ENCODE data around the gene CAND2. TPM values are rescaled to one million over a fixed set of nuclear protein-coding genes. Genes with fewer than 3 reads are reported as not detected.
A peak's percentile ranks its signal among the peaks of the same experiment; 100 is the strongest.

CAND2 gene
- total and polyA plus RNA-seq, 9 of the 15 experiments (the other 6 are each of a cell fraction or from before 2014, with no cell fraction given): 0.91 to 14.9 (median 4.3) TPM

GRCh38 chr3:12773710-12774086 lies 22.8 kb upstream of the CAND2 start:
- peaks cover 3 to 7% of the 10 kb centered on the region in 2 experiments; a peak in 4 of 5 replicates for H3K4me1 ChIP-seq (replicated peaks in 1 of 2; ENCODE audit: control insufficient read depth in 2 of 2, insufficient read depth in 2 of 2, low read length in 2 of 2)
- TF ChIP-seq GATA2 (CRISPR knock-in tag; IDR thresholded peaks at IDR 0.05) (no peak), NFIC (IDR thresholded peaks at IDR 0.05) (peak; percentile 44)
- no peaks in the 10 kb centered on the region for H3K79me2 ChIP-seq (ENCODE audit: control insufficient read depth, insufficient read depth, low read length)
- H3K4me3 ChIP-seq: no peak overlapping the region
- H3K4me2 ChIP-seq (ENCODE audit: insufficient read depth, low read length): no peak overlapping the region
- POLR2A ChIA-PET: interaction anchor here (1.1 kb wide), 2 partner anchors 25 to 62 kb away, joined by 3 read pairs; no protein-coding TSS in a partner anchor
- H3K9ac ChIP-seq (ENCODE audit: insufficient read depth in 1 of 2, low read depth in 2 of 2, low read length in 2 of 2): no peak overlapping the region
- no peaks in the 10 kb centered on the region for H3K9me1 ChIP-seq (ENCODE audit: control insufficient read depth, insufficient read depth, low read length)
- 0% methylated on average over 1 of the region's 1 CpG for WGBS (ENCODE audit: insufficient coverage, low coverage, missing lambda C conversion rate)
- CTCF ChIA-PET (ENCODE audit: low intra/inter-chr PET ratio): no interaction called here
- H3K27me3 ChIP-seq (ENCODE audit: control insufficient read depth in 2 of 2, insufficient read depth in 2 of 2, low read length in 2 of 2): peaks cover 9 to 21% of the 10 kb centered on the region in 2 experiments
- no peak overlapping the region for H3K27ac ChIP-seq (ENCODE audit: extremely low read depth, low read depth, low read length)
- H2AFZ ChIP-seq (ENCODE audit: low read depth, low read length): no peak overlapping the region
- ATAC-seq (no peak; the same call in 2 of the 3 replicates), FAIRE-seq (no peak), DNase-seq (ENCODE audit: extremely low read depth in 1 of 4, low spot score in 3 of 4) (no peak)
- H4K20me1 ChIP-seq (replicated peaks; ENCODE audit: control insufficient read depth, insufficient read depth, low read length): no peaks in the 10 kb centered on the region
- no peaks in the 10 kb centered on the region for H3K36me3 ChIP-seq (ENCODE audit: control insufficient read depth, insufficient read depth, low read length)
- no TSS peak for BruUV-seq (replicated peaks)
- intact Hi-C loops (cut with micrococcal nuclease): no loop called here
- peaks cover 10% of the 10 kb centered on the region for H3K9me3 ChIP-seq (replicated peaks; ENCODE audit: control insufficient read depth, insufficient read depth, low read depth, low read length)
- in situ Hi-C loops (cut with MboI): no loop called here

GRCh38 chr3:12774619-12775018 lies 21.9 kb upstream of the CAND2 start:
- Histone ChIP-seq H3K4me3 (no peak overlapping the region), H4K20me1 (replicated peaks; ENCODE audit: control insufficient read depth, insufficient read depth, low read length) (no peaks in the 10 kb centered on the region), H3K9me1 (ENCODE audit: control insufficient read depth, insufficient read depth, low read length) (no peaks in the 10 kb centered on the region), H3K4me2 (ENCODE audit: insufficient read depth, low read length) (no peak overlapping the region), H3K9ac (ENCODE audit: insufficient read depth in 1 of 2, low read depth in 2 of 2, low read length in 2 of 2) (no peak overlapping the region), H3K4me1 (replicated peaks in 1 of 2; ENCODE audit: control insufficient read depth in 2 of 2, insufficient read depth in 2 of 2, low read length in 2 of 2) (peaks cover 0 to 3% of the 10 kb centered on the region in 2 experiments; a peak in 2 of 5 replicates), H3K79me2 (ENCODE audit: control insufficient read depth, insufficient read depth, low read length) (no peaks in the 10 kb centered on the region), H3K27ac (ENCODE audit: extremely low read depth, low read depth, low read length) (no peak overlapping the region), H3K27me3 (ENCODE audit: control insufficient read depth in 2 of 2, insufficient read depth in 2 of 2, low read length in 2 of 2) (peaks cover 9 to 21% of the 10 kb centered on the region in 2 experiments), H3K9me3 (replicated peaks; ENCODE audit: control insufficient read depth, insufficient read depth, low read depth, low read length) (peaks cover 10% of the 10 kb centered on the region), H2AFZ (ENCODE audit: low read depth, low read length) (no peak overlapping the region), H3K36me3 (ENCODE audit: control insufficient read depth, insufficient read depth, low read length) (no peaks in the 10 kb centered on the region)
- DNase-seq (ENCODE audit: extremely low read depth in 1 of 4, low spot score in 3 of 4) (no peak), ATAC-seq (no peak), FAIRE-seq (no peak)
- CTCF ChIA-PET (ENCODE audit: low intra/inter-chr PET ratio): no interaction called here
- in situ Hi-C loops (cut with MboI): no loop called here
- intact Hi-C loops (cut with micrococcal nuclease): no loop called here
- POLR2A ChIA-PET: interaction anchor here (0.7 to 1.1 kb wide), 4 partner anchors 24 to 290 kb away, joined by 3 read pairs; no protein-coding TSS in a partner anchor
- BruUV-seq (replicated peaks): no TSS peak
- 0% methylated on average over 4 of the region's 4 CpGs for WGBS (ENCODE audit: insufficient coverage, low coverage, missing lambda C conversion rate)
- peak; percentile 55 for TF ChIP-seq ZFP36 (IDR thresholded peaks at IDR 0.05; ENCODE audit: low read depth, low read length, partially characterized antibody)
- peak; percentile 59 for TF ChIP-seq RBM25 (IDR thresholded peaks at IDR 0.05; ENCODE audit: low read depth, low read length, severe bottlenecking)
- no peak for TF ChIP-seq CBFB (CRISPR knock-in tag; IDR thresholded peaks at IDR 0.05)
- 0 out of 6 replicates have a peak, but pooled peaks of 1 of the 3 experiments have one; percentile 4 for TF ChIP-seq CTCF (IDR thresholded peaks at IDR 0.05 in 2 of 3, conservative IDR thresholded peaks at IDR 0.05 in 1 of 3; ENCODE audit: insufficient read depth in 2 of 3, low read depth in 1 of 3, low read length in 3 of 3)
- TF ChIP-seq ZNF263 (CRISPR knock-in tag; IDR thresholded peaks at IDR 0.05; ENCODE audit: borderline replicate concordance): no peak
- no peak for TF ChIP-seq TAF9B (IDR thresholded peaks at IDR 0.05; ENCODE audit: partially characterized antibody)

Measured in K562 (cell line).